K562 (cell line): ENCODE results near the gene NUP98. TPM values are rescaled to one million over a fixed set of nuclear protein-coding genes. Genes with fewer than 3 reads are reported as not detected.

Experiments used
- BHLHE40 ChIP-seq: IDR thresholded peaks from 2 replicates; pipeline ENCODE4 v1.6.1; 2011; ENCODE audit warnings: low read length, improper control_type of control experiment
- C11orf30 ChIP-seq: fragments of 450-650 bp; IDR thresholded peaks from 2 replicates; pipeline ENCODE4 v1.6.1; 2016; ENCODE audit warnings: low read depth, mild to moderate bottlenecking
- CBX2 ChIP-seq: fragments of 200-600 bp; sonication (generic); IDR thresholded peaks from one replicate; pipeline ENCODE4 v1.6.1; 2012; ENCODE audit warnings: mild to moderate bottlenecking, low read length, inconsistent platforms; ENCODE audit not compliant: insufficient read depth, poor library complexity, severe bottlenecking
- NR3C1 ChIP-seq: sonication (generic); formaldehyde crosslinking; IDR thresholded peaks from 2 replicates; pipeline ENCODE4 v1.8.1; 2022; ENCODE audit warnings: missing genetic modification reagents
- PTRF ChIP-seq: fragments of 450-650 bp; IDR thresholded peaks from 2 replicates; pipeline ENCODE4 v1.6.1; 2016; ENCODE audit warnings: mild to moderate bottlenecking, missing genetic modification characterization, missing compliant biosample characterization
- RCOR1 ChIP-seq, 2 experiments: IDR thresholded peaks; 2 replicates each; pipeline ENCODE4 v1.6.1; 2012; ENCODE audit warnings: low read depth in 2 of 2, low read length in 2 of 2, borderline replicate concordance in 1 of 2, improper control_type of control experiment in 1 of 2
- TRIM24 ChIP-seq, 2 experiments: fragments of 450-650 bp; IDR thresholded peaks; 2 replicates each; pipeline ENCODE4 v1.6.1; 2016
- YY1 ChIP-seq, 3 experiments: IDR thresholded peaks; 2 replicates each; pipeline ENCODE4 v1.6.1; 2011; ENCODE audit warnings: low read length in 2 of 3, mild to moderate bottlenecking in 2 of 3, moderate library complexity in 2 of 3, borderline replicate concordance in 1 of 3, control low read depth in 1 of 3, low read depth in 1 of 3; ENCODE audit not compliant: insufficient read depth in 3 of 3, insufficient replicate concordance in 2 of 3, control insufficient read depth in 1 of 3, insufficient read length in 1 of 3; ENCODE audit errors: extremely low read depth in 1 of 3
- polyA plus RNA-seq, 8 experiments: library from polyadenylated mRNA; depleted of rRNA in 4 of 8; stranded (reverse) in 5 of 8; unstranded in 3 of 8; fragments of >200 nt; fragmentation: Nextera tagmentation in 2 of 8; fragmentation: Illumina TruSeq in 1 of 8; extraction: Ambion mirVana in 2 of 8; extraction: Trizol in 1 of 8; gene quantifications; 2 replicates each; pipeline versions ENCODE4 v1.2.1 to v1.2.3, GENCODE V29; 2011 to 2014; ENCODE audit warnings: inconsistent platforms in 1 of 8, missing spikeins in 1 of 8
- total RNA-seq, 7 experiments: library from RNA; depleted of rRNA in 6 of 7; stranded (reverse); fragments of >200 nt in 6 of 7; fragmentation: Illumina TruSeq in 2 of 7; extraction: Trizol in 2 of 7; gene quantifications; 2 replicates each; pipeline versions ENCODE4 v1.2.1 to v1.2.3, GENCODE V29; 2011 to 2021; ENCODE audit warnings: low replicate concordance in 1 of 7
- TF ChIP-seq, protein P1 (sequence below): fragments of 450-650 bp; IDR thresholded peaks from 2 replicates; pipeline ENCODE4 v1.6.1; 2016; ENCODE audit warnings: mild to moderate bottlenecking, moderate library complexity
- TF ChIP-seq, protein P2 (sequence below): fragments of 250-450 bp; sonication (Bioruptor Pico); IDR thresholded peaks from 2 replicates; pipeline ENCODE4 v1.8.0; 2021; ENCODE audit warnings: mild to moderate bottlenecking, moderate library complexity
- TF ChIP-seq, protein P3 (sequence below), 2 experiments: IDR thresholded peaks; 2 replicates each; pipeline ENCODE4 v1.6.1; 2012; ENCODE audit warnings: improper control_type of control experiment in 2 of 2, low read depth in 2 of 2, low read length in 2 of 2, borderline replicate concordance in 1 of 2

NUP98 gene
- total and polyA plus RNA-seq, 9 of the 15 experiments (the other 6 are each of a cell fraction or from before 2014, with no cell fraction given) = 45.1 to 196 (median 130) TPM

DNA sequence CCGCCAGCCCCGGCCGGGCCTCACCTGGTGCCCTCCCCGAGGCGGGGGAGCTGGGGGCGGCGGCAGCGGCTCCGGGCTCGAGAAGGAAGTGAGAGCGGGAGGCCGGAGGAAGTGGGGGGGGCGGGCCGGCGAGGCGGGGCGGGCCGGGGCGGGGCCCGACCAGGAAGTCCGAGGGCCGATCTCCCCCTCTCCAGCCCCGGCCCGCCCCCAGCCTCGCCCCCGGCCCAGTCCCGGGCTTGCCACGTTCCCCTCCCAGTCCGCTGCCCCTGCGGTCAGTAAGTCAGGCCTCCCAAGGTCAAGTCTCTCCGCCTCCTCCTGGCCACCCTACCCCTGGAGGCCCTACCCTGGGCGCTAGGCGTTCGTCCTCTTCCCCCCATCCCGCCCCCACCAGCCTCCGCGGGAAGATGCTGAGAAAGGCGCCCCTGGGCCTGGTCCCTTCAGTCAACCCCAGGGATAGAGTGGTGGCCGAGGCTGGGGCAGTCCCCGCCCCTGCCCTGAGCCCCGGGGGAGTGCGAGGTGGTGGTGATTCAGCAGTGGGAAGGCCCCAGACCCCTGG, 43.6 kb upstream of the NUP98 start, which contains the start of gene RHOG (continued):
- TF ChIP-seq, protein P1, sequence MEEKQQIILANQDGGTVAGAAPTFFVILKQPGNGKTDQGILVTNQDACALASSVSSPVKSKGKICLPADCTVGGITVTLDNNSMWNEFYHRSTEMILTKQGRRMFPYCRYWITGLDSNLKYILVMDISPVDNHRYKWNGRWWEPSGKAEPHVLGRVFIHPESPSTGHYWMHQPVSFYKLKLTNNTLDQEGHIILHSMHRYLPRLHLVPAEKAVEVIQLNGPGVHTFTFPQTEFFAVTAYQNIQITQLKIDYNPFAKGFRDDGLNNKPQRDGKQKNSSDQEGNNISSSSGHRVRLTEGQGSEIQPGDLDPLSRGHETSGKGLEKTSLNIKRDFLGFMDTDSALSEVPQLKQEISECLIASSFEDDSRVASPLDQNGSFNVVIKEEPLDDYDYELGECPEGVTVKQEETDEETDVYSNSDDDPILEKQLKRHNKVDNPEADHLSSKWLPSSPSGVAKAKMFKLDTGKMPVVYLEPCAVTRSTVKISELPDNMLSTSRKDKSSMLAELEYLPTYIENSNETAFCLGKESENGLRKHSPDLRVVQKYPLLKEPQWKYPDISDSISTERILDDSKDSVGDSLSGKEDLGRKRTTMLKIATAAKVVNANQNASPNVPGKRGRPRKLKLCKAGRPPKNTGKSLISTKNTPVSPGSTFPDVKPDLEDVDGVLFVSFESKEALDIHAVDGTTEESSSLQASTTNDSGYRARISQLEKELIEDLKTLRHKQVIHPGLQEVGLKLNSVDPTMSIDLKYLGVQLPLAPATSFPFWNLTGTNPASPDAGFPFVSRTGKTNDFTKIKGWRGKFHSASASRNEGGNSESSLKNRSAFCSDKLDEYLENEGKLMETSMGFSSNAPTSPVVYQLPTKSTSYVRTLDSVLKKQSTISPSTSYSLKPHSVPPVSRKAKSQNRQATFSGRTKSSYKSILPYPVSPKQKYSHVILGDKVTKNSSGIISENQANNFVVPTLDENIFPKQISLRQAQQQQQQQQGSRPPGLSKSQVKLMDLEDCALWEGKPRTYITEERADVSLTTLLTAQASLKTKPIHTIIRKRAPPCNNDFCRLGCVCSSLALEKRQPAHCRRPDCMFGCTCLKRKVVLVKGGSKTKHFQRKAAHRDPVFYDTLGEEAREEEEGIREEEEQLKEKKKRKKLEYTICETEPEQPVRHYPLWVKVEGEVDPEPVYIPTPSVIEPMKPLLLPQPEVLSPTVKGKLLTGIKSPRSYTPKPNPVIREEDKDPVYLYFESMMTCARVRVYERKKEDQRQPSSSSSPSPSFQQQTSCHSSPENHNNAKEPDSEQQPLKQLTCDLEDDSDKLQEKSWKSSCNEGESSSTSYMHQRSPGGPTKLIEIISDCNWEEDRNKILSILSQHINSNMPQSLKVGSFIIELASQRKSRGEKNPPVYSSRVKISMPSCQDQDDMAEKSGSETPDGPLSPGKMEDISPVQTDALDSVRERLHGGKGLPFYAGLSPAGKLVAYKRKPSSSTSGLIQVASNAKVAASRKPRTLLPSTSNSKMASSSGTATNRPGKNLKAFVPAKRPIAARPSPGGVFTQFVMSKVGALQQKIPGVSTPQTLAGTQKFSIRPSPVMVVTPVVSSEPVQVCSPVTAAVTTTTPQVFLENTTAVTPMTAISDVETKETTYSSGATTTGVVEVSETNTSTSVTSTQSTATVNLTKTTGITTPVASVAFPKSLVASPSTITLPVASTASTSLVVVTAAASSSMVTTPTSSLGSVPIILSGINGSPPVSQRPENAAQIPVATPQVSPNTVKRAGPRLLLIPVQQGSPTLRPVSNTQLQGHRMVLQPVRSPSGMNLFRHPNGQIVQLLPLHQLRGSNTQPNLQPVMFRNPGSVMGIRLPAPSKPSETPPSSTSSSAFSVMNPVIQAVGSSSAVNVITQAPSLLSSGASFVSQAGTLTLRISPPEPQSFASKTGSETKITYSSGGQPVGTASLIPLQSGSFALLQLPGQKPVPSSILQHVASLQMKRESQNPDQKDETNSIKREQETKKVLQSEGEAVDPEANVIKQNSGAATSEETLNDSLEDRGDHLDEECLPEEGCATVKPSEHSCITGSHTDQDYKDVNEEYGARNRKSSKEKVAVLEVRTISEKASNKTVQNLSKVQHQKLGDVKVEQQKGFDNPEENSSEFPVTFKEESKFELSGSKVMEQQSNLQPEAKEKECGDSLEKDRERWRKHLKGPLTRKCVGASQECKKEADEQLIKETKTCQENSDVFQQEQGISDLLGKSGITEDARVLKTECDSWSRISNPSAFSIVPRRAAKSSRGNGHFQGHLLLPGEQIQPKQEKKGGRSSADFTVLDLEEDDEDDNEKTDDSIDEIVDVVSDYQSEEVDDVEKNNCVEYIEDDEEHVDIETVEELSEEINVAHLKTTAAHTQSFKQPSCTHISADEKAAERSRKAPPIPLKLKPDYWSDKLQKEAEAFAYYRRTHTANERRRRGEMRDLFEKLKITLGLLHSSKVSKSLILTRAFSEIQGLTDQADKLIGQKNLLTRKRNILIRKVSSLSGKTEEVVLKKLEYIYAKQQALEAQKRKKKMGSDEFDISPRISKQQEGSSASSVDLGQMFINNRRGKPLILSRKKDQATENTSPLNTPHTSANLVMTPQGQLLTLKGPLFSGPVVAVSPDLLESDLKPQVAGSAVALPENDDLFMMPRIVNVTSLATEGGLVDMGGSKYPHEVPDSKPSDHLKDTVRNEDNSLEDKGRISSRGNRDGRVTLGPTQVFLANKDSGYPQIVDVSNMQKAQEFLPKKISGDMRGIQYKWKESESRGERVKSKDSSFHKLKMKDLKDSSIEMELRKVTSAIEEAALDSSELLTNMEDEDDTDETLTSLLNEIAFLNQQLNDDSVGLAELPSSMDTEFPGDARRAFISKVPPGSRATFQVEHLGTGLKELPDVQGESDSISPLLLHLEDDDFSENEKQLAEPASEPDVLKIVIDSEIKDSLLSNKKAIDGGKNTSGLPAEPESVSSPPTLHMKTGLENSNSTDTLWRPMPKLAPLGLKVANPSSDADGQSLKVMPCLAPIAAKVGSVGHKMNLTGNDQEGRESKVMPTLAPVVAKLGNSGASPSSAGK = no peak
- TF ChIP-seq, protein P2, sequence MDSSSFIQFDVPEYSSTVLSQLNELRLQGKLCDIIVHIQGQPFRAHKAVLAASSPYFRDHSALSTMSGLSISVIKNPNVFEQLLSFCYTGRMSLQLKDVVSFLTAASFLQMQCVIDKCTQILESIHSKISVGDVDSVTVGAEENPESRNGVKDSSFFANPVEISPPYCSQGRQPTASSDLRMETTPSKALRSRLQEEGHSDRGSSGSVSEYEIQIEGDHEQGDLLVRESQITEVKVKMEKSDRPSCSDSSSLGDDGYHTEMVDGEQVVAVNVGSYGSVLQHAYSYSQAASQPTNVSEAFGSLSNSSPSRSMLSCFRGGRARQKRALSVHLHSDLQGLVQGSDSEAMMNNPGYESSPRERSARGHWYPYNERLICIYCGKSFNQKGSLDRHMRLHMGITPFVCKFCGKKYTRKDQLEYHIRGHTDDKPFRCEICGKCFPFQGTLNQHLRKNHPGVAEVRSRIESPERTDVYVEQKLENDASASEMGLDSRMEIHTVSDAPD (CRISPR knock-in tag) = no peak
- TF ChIP-seq C11orf30 = peak; percentile 31; the same call in 1 of the 2 replicates
- TF ChIP-seq RCOR1 (IDR thresholded peaks at IDR 0.05; ENCODE audit: borderline replicate concordance in 1 of 2, low read depth in 2 of 2, low read length in 2 of 2) = 0 out of 4 replicates have a peak, but pooled peaks of 1 of the 2 experiments have one; percentile 31
- peak in 1 of 3 experiments; percentile 8 for TF ChIP-seq YY1 (IDR thresholded peaks at IDR 0.05; ENCODE audit: borderline replicate concordance in 1 of 3, control insufficient read depth in 1 of 3, extremely low read depth in 1 of 3, insufficient read depth in 3 of 3, insufficient read length in 1 of 3, insufficient replicate concordance in 2 of 3, low read depth in 1 of 3, low read length in 2 of 3)
- TF ChIP-seq TRIM24 (IDR thresholded peaks at IDR 0.05) = no peak
- TF ChIP-seq BHLHE40 = no peak
- TF ChIP-seq, protein P3, sequence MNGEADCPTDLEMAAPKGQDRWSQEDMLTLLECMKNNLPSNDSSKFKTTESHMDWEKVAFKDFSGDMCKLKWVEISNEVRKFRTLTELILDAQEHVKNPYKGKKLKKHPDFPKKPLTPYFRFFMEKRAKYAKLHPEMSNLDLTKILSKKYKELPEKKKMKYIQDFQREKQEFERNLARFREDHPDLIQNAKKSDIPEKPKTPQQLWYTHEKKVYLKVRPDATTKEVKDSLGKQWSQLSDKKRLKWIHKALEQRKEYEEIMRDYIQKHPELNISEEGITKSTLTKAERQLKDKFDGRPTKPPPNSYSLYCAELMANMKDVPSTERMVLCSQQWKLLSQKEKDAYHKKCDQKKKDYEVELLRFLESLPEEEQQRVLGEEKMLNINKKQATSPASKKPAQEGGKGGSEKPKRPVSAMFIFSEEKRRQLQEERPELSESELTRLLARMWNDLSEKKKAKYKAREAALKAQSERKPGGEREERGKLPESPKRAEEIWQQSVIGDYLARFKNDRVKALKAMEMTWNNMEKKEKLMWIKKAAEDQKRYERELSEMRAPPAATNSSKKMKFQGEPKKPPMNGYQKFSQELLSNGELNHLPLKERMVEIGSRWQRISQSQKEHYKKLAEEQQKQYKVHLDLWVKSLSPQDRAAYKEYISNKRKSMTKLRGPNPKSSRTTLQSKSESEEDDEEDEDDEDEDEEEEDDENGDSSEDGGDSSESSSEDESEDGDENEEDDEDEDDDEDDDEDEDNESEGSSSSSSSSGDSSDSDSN (IDR thresholded peaks at IDR 0.05; ENCODE audit: borderline replicate concordance in 1 of 2, low read depth in 2 of 2, low read length in 2 of 2) = peak in 1 of 2 experiments; percentile 57; a peak in 2 of 4 replicates
- TF ChIP-seq NR3C1 (CRISPR knock-in tag) = 0 out of 2 replicates have a peak, but pooled peaks have one; percentile 10
- no peak for TF ChIP-seq PTRF
- no peak for TF ChIP-seq CBX2
